Chondrocyte (in vitro differentiated cells): ENCODE results near the gene TMEM132C. TPM values are rescaled to one million over a fixed set of nuclear protein-coding genes. Genes with fewer than 3 reads are reported as not detected.
"Not testable (repeated sequence)": the region's sequence is repeated elsewhere in the genome, so short reads cannot be mapped to it uniquely, and the experiment has no call there.

Source experiments
- DNase-seq: peaks from one replicate; pipeline ENCODE4 v3.0.0; 2021; ENCODE audit warnings: mixed read lengths, low spot score
- H3K27ac Mint-ChIP-seq: one replicate; pipeline ENCODE4 v1.8.0; 2021; ENCODE audit warnings: mild to moderate bottlenecking, moderate library complexity, mixed read lengths; ENCODE audit not compliant: unreplicated experiment
- H3K27me3 Mint-ChIP-seq: 2 replicates; pipeline ENCODE4 v1.8.0; 2021; ENCODE audit warnings: low read depth, mixed read lengths
- H3K36me3 Mint-ChIP-seq: 2 replicates; pipeline ENCODE4 v1.8.0; 2021; ENCODE audit warnings: low read depth, mixed read lengths
- H3K4me1 Mint-ChIP-seq: 2 replicates; pipeline ENCODE4 v1.8.0; 2021; ENCODE audit warnings: low read depth, mild to moderate bottlenecking, mixed read lengths
- H3K4me3 Mint-ChIP-seq: one replicate; pipeline ENCODE4 v1.8.0; 2021; ENCODE audit warnings: mild to moderate bottlenecking, moderate library complexity, mixed read lengths; ENCODE audit not compliant: unreplicated experiment
- H3K9me3 Mint-ChIP-seq: 2 replicates; pipeline ENCODE4 v1.8.0; 2021; ENCODE audit warnings: low read depth, mixed read lengths
- CTCF ChIP-seq: fragments of 200-600 bp; sonication (generic); IDR thresholded peaks from 2 replicates; pipeline ENCODE4 v1.5.0; 2021; ENCODE audit warnings: antibody characterized with exemption, mild to moderate bottlenecking, moderate library complexity
- total RNA-seq: library from RNA; stranded (reverse); gene quantifications from 3 replicates; pipeline ENCODE4 v1.2.1, GENCODE V29; 2021

TMEM132C gene
- total RNA-seq, 1 donor from 2014 or later, result not detected

GRCh38 chr12:128476266-128476665 lies 209.3 kb downstream of the TMEM132C start:
- Mint-ChIP-seq H3K27ac (no peak overlapping the region), H3K9me3 (peaks cover 27% of the 10 kb centered on the region), H3K36me3 (no peaks in the 10 kb centered on the region), H3K4me3 (no peak overlapping the region), H3K27me3 (no peaks in the 10 kb centered on the region), H3K4me1 (no peaks in the 10 kb centered on the region)
- DNase-seq, result no peak
- no peak for TF ChIP-seq CTCF

- H3K27me3 Mint-ChIP-seq, result no peaks in the 10 kb centered on the region
- no peaks in the 10 kb centered on the region for H3K36me3 Mint-ChIP-seq
- H3K27ac Mint-ChIP-seq, result no peak overlapping the region
- no peak for TF ChIP-seq CTCF
- H3K9me3 Mint-ChIP-seq, result peaks cover 25% of the 10 kb centered on the region
- no peak overlapping the region for H3K4me3 Mint-ChIP-seq
- DNase-seq, result no peak
- H3K4me1 Mint-ChIP-seq, result no peaks in the 10 kb centered on the region
Measured at GRCh38 chr12:128483526-128484255, 216.7 kb downstream of the TMEM132C start.

GRCh38 chr12:128497376-128497775 lies 230.4 kb downstream of the TMEM132C start:
- H3K9me3 Mint-ChIP-seq, result peaks cover 60% of the 10 kb centered on the region
- H3K27ac Mint-ChIP-seq, H3K4me3 Mint-ChIP-seq: not testable (repeated sequence)

GRCh38 chr12:128507470-128507869 lies 240.5 kb downstream of the TMEM132C start:
- H3K4me3 Mint-ChIP-seq, result no peak overlapping the region
- no peak for DNase-seq
- peaks cover 2% of the 10 kb centered on the region for H3K36me3 Mint-ChIP-seq
- no peaks in the 10 kb centered on the region for H3K4me1 Mint-ChIP-seq
- TF ChIP-seq CTCF, result no peak
- H3K27ac Mint-ChIP-seq, result no peak overlapping the region
- H3K9me3 Mint-ChIP-seq, result peaks cover 63% of the 10 kb centered on the region
- H3K27me3 Mint-ChIP-seq, result no peaks in the 10 kb centered on the region

More at GRCh38 chr12:128497376-128497775, 230.4 kb downstream of the TMEM132C start:
- not testable (repeated sequence) for H3K36me3 Mint-ChIP-seq, DNase-seq, H3K27me3 Mint-ChIP-seq, H3K4me1 Mint-ChIP-seq

- TF ChIP-seq CTCF, result no peak
- peaks cover 58% of the 10 kb centered on the region for H3K9me3 Mint-ChIP-seq
- H3K36me3 Mint-ChIP-seq, result peaks cover 2% of the 10 kb centered on the region
- H3K27ac Mint-ChIP-seq, result no peak overlapping the region
- DNase-seq, result no peak
- H3K4me1 Mint-ChIP-seq, result no peaks in the 10 kb centered on the region
- H3K4me3 Mint-ChIP-seq, result no peak overlapping the region
- H3K27me3 Mint-ChIP-seq, result no peaks in the 10 kb centered on the region
Measured at GRCh38 chr12:128509170-128509569, 242.2 kb downstream of the TMEM132C start.

- no peak for TF ChIP-seq CTCF
- H3K9me3 Mint-ChIP-seq, result peaks cover 63% of the 10 kb centered on the region
- no peak for DNase-seq
- H3K4me3 Mint-ChIP-seq, result no peak overlapping the region
- H3K27me3 Mint-ChIP-seq, result no peaks in the 10 kb centered on the region
- no peaks in the 10 kb centered on the region for H3K4me1 Mint-ChIP-seq
- H3K36me3 Mint-ChIP-seq, result peaks cover 2% of the 10 kb centered on the region
- no peak overlapping the region for H3K27ac Mint-ChIP-seq
Measured at GRCh38 chr12:128510511-128510910, 243.5 kb downstream of the TMEM132C start.
